ENCODE data around the gene CYTH4. TPM values are rescaled to one million over a fixed set of nuclear protein-coding genes. Genes with fewer than 3 reads are reported as not detected.

Gene CYTH4
- polyA plus RNA-seq, 1 donor (not counting 4 experiments of a cell fraction or from before 2014, with no cell fraction given) = 0.05 TPM

DNA sequence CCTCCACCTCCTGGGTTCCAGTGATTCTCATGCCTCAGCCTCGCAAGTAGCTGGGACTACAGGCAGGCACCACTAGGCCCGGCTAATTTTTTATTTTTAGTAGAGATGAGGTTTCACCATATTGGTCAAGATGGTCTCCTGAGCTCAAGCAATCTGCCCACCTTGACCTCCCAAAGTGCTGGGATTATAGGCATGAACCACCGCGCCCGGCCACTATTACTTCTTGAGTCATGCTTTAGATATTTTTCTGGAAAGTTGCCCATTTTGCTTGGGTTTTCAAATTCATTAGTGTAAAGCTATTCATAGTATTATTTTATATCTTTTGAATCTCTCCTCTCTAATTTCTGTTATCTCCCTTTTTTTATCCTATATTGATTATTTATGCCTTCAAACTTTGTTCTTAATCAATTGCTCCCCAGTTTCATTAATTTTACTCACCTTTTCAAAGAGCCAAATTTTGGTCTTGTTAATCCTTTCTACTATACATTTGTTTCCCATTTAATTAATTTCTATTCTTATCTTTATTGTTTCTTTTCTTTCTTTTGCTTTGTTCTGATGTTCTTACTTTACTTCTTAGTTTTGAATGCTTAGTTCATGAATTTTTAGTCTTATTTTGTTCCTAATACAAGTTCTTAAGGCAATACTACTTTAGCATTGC is 28.0 kb upstream of the CYTH4 start:
- FAIRE-seq (no peak), DNase-seq (ENCODE audit: low read depth, low spot score) (peak; percentile 52)
- TF ChIP-seq, protein P1, sequence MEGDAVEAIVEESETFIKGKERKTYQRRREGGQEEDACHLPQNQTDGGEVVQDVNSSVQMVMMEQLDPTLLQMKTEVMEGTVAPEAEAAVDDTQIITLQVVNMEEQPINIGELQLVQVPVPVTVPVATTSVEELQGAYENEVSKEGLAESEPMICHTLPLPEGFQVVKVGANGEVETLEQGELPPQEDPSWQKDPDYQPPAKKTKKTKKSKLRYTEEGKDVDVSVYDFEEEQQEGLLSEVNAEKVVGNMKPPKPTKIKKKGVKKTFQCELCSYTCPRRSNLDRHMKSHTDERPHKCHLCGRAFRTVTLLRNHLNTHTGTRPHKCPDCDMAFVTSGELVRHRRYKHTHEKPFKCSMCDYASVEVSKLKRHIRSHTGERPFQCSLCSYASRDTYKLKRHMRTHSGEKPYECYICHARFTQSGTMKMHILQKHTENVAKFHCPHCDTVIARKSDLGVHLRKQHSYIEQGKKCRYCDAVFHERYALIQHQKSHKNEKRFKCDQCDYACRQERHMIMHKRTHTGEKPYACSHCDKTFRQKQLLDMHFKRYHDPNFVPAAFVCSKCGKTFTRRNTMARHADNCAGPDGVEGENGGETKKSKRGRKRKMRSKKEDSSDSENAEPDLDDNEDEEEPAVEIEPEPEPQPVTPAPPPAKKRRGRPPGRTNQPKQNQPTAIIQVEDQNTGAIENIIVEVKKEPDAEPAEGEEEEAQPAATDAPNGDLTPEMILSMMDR (optimal IDR thresholded peaks at IDR 0.05 in 1 of 3, IDR thresholded peaks at IDR 0.05 in 1 of 3, conservative IDR thresholded peaks at IDR 0.05 in 1 of 3; ENCODE audit: extremely low read depth in 1 of 3, insufficient read depth in 2 of 3, low read length in 3 of 3) = no peak
- no peak for TF ChIP-seq EZH2 (IDR thresholded peaks at IDR 0.05; ENCODE audit: low read length)
- Histone ChIP-seq H2AFZ (ENCODE audit: control insufficient read depth, low read length) (peak overlapping the region; percentile 38), H3K9ac (ENCODE audit: control insufficient read depth, extremely low read depth, insufficient read depth, low read length) (peak overlapping the region; percentile 68), H3K9me3 (ENCODE audit: control insufficient read depth, low read depth, low read length) (no peaks in the 10 kb centered on the region), H3K27me3 (ENCODE audit: control insufficient read depth, extremely low read depth, insufficient read depth, low read length) (no peaks in the 10 kb centered on the region), H3K4me1 (ENCODE audit: control insufficient read depth, extremely low read depth, insufficient read depth, low read length) (peaks cover 47% of the 10 kb centered on the region), H3K79me2 (ENCODE audit: control insufficient read depth, insufficient read depth, low read length) (no peaks in the 10 kb centered on the region), H3K4me2 (ENCODE audit: control insufficient read depth, extremely low read depth, insufficient read depth, low read depth, low read length) (peak overlapping the region; percentile 83), H3K27ac (ENCODE audit: control insufficient read depth, insufficient read depth, low read length) (peak overlapping the region; percentile 97), H4K20me1 (ENCODE audit: control insufficient read depth, extremely low read depth, insufficient read depth, low read length) (no peaks in the 10 kb centered on the region), H3K36me3 (ENCODE audit: control insufficient read depth in 2 of 2, extremely low read depth in 1 of 2, insufficient read depth in 2 of 2, low read length in 2 of 2) (no peaks in the 10 kb centered on the region), H3K9me1 (ENCODE audit: control insufficient read depth, extremely low read depth, insufficient read depth, low read length) (no peaks in the 10 kb centered on the region), H3K4me3 (ENCODE audit: control insufficient read depth in 2 of 3, extremely low read depth in 1 of 3, insufficient read depth in 2 of 3, low read depth in 1 of 3, low read length in 3 of 3) (peak overlapping the region in 2 of 3 experiments; percentile 26 to 39)
- dilution Hi-C loops (cut with MboI; ENCODE audit: extremely low pct_ligation_motif_present, low sequenced_read_pairs) = no loop called here

DNA sequence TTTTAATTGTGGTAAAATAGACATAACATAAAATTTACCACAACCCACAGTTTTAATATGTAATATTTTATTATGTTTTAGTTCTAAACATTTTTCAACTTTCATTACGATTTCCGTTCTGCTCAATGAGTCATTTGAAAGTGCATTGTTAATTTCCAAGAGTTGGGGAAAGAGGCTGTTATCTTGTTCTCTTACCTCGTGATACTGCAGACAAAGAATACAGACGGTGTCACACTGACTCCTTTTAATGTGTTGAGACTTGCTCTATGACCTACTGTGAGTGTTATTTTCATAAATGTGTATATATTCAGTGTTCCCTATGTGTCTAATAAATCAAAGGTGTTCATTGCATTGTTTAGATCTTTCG is 27.5 kb upstream of the CYTH4 start:
- Histone ChIP-seq H3K36me3 (ENCODE audit: control insufficient read depth in 2 of 2, extremely low read depth in 1 of 2, insufficient read depth in 2 of 2, low read length in 2 of 2) (no peaks in the 10 kb centered on the region), H3K9me3 (ENCODE audit: control insufficient read depth, low read depth, low read length) (no peaks in the 10 kb centered on the region), H3K4me1 (ENCODE audit: control insufficient read depth, extremely low read depth, insufficient read depth, low read length) (peaks cover 51% of the 10 kb centered on the region), H3K4me2 (ENCODE audit: control insufficient read depth, extremely low read depth, insufficient read depth, low read depth, low read length) (peak overlapping the region; percentile 83), H4K20me1 (ENCODE audit: control insufficient read depth, extremely low read depth, insufficient read depth, low read length) (no peaks in the 10 kb centered on the region), H3K79me2 (ENCODE audit: control insufficient read depth, insufficient read depth, low read length) (no peaks in the 10 kb centered on the region), H3K27me3 (ENCODE audit: control insufficient read depth, extremely low read depth, insufficient read depth, low read length) (no peaks in the 10 kb centered on the region), H3K9ac (ENCODE audit: control insufficient read depth, extremely low read depth, insufficient read depth, low read length) (peak overlapping the region; percentile 68), H3K4me3 (ENCODE audit: control insufficient read depth in 2 of 3, extremely low read depth in 1 of 3, insufficient read depth in 2 of 3, low read depth in 1 of 3, low read length in 3 of 3) (peak overlapping the region in 2 of 3 experiments; percentile 36 to 39), H3K9me1 (ENCODE audit: control insufficient read depth, extremely low read depth, insufficient read depth, low read length) (no peaks in the 10 kb centered on the region), H3K27ac (ENCODE audit: control insufficient read depth, insufficient read depth, low read length) (peak overlapping the region; percentile 97), H2AFZ (ENCODE audit: control insufficient read depth, low read length) (no peak overlapping the region)
- peak; percentile 53 for FAIRE-seq
- dilution Hi-C loops (cut with MboI; ENCODE audit: extremely low pct_ligation_motif_present, low sequenced_read_pairs) = no loop called here
- TF ChIP-seq, protein P1 (optimal IDR thresholded peaks at IDR 0.05 in 1 of 3, IDR thresholded peaks at IDR 0.05 in 1 of 3, conservative IDR thresholded peaks at IDR 0.05 in 1 of 3; ENCODE audit: extremely low read depth in 1 of 3, insufficient read depth in 2 of 3, low read length in 3 of 3) = no peak
- no peak for TF ChIP-seq EZH2 (IDR thresholded peaks at IDR 0.05; ENCODE audit: low read length)
- DNase-seq (ENCODE audit: low read depth, low spot score) = peak; percentile 72
